B cell (primary cell): ENCODE data around the gene FYN.

Source experiments
- CTCF ChIP-seq: fragments of 200-600 bp; IDR thresholded peaks from one replicate; pipeline ENCODE4 v1.8.0; 2022; ENCODE audit warnings: antibody characterized with exemption, mild to moderate bottlenecking
- EZH2 ChIP-seq: IDR thresholded peaks from 2 replicates; pipeline ENCODE4 v1.6.1; 2012; ENCODE audit warnings: borderline replicate concordance, low read depth, mild to moderate bottlenecking, moderate library complexity, low read length; ENCODE audit not compliant: insufficient read depth, poor library complexity, severe bottlenecking

GRCh38 chr6:111734068-111735061 is 138.9 kb downstream of the FYN start:
- no peak for TF ChIP-seq CTCF
- no peak for TF ChIP-seq EZH2
